ENCODE data around the gene KLHL29.

DNA sequence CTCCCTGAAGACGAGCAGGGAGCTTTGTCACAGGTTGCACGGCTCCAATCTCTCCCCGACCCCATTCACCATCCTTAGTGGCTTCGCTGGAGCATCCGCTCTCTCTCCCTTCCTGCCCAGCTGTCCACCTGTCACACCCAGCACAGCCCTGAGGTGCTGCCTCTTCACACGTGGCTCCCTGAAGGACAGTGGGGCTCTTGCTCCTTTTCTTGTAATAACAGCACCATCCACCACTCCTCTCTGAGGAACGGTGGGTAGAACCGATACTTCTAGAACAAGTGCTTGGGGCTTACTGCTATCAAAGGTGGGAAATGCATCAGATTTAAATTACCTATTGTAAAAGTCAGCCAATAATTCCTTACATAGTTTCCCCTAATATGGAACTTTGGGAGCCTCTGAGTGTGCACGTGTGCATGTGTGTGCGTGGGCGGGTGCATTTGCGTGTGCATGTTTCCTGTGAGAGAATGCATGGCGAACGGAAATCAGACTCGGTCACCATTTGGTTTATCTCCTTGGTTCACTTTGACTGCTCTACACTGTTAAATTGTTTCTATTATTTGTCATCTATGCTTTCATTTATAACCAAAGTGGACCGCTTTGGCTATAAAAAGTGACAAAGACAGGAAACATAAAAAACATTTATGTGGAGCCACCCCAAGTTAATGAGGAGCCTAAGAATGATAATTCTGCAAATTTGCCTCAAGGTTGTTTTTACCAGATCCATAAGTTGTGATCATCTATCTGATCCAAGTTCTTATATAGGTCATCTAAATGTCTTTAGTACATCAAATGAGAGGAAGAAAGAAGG, 39.1 kb downstream of the KLHL29 start:
- TF ChIP-seq, protein P1, sequence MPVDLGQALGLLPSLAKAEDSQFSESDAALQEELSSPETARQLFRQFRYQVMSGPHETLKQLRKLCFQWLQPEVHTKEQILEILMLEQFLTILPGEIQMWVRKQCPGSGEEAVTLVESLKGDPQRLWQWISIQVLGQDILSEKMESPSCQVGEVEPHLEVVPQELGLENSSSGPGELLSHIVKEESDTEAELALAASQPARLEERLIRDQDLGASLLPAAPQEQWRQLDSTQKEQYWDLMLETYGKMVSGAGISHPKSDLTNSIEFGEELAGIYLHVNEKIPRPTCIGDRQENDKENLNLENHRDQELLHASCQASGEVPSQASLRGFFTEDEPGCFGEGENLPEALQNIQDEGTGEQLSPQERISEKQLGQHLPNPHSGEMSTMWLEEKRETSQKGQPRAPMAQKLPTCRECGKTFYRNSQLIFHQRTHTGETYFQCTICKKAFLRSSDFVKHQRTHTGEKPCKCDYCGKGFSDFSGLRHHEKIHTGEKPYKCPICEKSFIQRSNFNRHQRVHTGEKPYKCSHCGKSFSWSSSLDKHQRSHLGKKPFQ (CRISPR knock-in tag; IDR thresholded peaks at IDR 0.05; ENCODE audit: insufficient replicate concordance): no peak
- TF ChIP-seq IRF2 (CRISPR knock-in tag; IDR thresholded peaks at IDR 0.05) (no peak), ZBTB7A (CRISPR knock-in tag; IDR thresholded peaks at IDR 0.05) (no peak), MYC (CRISPR knock-in tag; IDR thresholded peaks at IDR 0.05; ENCODE audit: borderline replicate concordance) (no peak), ZNF33B (CRISPR knock-in tag; IDR thresholded peaks at IDR 0.05) (no peak), JDP2 (CRISPR knock-in tag; IDR thresholded peaks at IDR 0.05; ENCODE audit: borderline replicate concordance) (no peak), EZH2 (conservative IDR thresholded peaks at IDR 0.05; ENCODE audit: low read depth, low read length) (no peak), ZNF326 (CRISPR knock-in tag; IDR thresholded peaks at IDR 0.05; ENCODE audit: borderline replicate concordance) (no peak), CTCF (CRISPR knock-in tag; IDR thresholded peaks at IDR 0.05) (no peak), FOXA3 (CRISPR knock-in tag; IDR thresholded peaks at IDR 0.05) (no peak), RARG (CRISPR knock-in tag; IDR thresholded peaks at IDR 0.05; ENCODE audit: low read depth) (no peak), CEBPG (CRISPR knock-in tag; IDR thresholded peaks at IDR 0.05) (no peak)
- TF ChIP-seq, protein P2, sequence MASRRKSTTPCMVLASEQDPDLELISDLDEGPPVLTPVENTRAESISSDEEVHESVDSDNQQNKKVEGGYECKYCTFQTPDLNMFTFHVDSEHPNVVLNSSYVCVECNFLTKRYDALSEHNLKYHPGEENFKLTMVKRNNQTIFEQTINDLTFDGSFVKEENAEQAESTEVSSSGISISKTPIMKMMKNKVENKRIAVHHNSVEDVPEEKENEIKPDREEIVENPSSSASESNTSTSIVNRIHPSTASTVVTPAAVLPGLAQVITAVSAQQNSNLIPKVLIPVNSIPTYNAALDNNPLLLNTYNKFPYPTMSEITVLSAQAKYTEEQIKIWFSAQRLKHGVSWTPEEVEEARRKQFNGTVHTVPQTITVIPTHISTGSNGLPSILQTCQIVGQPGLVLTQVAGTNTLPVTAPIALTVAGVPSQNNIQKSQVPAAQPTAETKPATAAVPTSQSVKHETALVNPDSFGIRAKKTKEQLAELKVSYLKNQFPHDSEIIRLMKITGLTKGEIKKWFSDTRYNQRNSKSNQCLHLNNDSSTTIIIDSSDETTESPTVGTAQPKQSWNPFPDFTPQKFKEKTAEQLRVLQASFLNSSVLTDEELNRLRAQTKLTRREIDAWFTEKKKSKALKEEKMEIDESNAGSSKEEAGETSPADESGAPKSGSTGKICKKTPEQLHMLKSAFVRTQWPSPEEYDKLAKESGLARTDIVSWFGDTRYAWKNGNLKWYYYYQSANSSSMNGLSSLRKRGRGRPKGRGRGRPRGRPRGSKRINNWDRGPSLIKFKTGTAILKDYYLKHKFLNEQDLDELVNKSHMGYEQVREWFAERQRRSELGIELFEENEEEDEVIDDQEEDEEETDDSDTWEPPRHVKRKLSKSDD (CRISPR knock-in tag; IDR thresholded peaks at IDR 0.05; ENCODE audit: low read depth): no peak

Measured in HepG2 (cell line).